ENCODE results near the gene KDM8. TPM values are rescaled to one million over a fixed set of nuclear protein-coding genes. Genes with fewer than 3 reads are reported as not detected.

Gene KDM8
- total RNA-seq, 1 donor from 2014 or later, result 8.6 TPM

DNA sequence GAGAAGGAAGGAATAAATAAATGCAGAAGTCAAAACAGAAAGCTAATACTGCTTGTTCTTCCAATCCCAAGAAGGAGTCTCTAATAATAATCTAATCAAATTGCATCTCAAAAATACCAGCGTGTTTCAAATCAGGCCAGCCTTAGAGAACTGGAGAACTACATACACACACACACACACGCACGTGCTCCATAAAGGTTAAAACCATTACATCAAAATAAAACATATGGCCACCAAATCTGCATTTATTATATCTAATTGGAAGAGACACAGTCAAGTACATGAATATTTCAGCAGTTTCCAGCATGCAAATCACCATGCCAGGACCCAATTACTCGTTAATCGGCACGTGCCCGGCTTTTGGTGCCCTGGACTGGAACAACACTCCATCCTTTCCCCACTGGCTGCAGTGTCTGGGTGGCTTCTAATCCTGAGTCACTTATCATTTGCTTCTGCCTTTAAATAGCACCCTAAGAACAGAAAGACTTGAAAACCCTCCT, 20.4 kb upstream of the KDM8 start:
- Histone ChIP-seq H3K4me1 (peaks cover 4% of the 10 kb centered on the region), H3K27me3 (ENCODE audit: low read depth) (no peaks in the 10 kb centered on the region), H3K36me3 (no peaks in the 10 kb centered on the region), H3K9me3 (no peaks in the 10 kb centered on the region), H3K27ac (no peak overlapping the region), H3K4me3 (no peak overlapping the region)
- intact Hi-C loops (cut with DNase I), result no loop called here
- ATAC-seq, result no peak
- no peak for DNase-seq
- TF ChIP-seq CTCF (IDR thresholded peaks at IDR 0.05), result no peak

DNA sequence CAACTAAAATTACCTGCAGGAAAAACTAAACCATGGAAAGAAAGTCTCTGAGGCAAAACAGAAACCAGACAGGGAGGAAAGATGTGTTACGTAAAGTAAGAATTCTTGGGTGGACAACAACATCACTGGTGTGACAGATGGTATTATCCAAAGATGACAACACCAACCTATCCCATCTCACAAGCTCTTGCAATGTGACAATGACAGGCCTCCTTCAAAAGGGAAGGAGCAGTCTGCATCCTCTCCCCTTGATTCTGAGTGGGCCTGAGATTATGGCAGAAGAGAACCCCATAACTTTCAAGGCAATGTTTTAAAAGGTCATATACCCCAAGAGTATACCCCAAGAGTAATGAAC, 17.6 kb upstream of the KDM8 start:
- peaks cover 7% of the 10 kb centered on the region for H3K27me3 ChIP-seq (ENCODE audit: low read depth)
- no peak overlapping the region for H3K4me3 ChIP-seq
- ATAC-seq, result no peak
- no peak for DNase-seq
- H3K27ac ChIP-seq, result no peak overlapping the region
- no peaks in the 10 kb centered on the region for H3K4me1 ChIP-seq
- no peak for TF ChIP-seq CTCF (IDR thresholded peaks at IDR 0.05)
- intact Hi-C loops (cut with DNase I), result no loop called here
- H3K9me3 ChIP-seq, result no peaks in the 10 kb centered on the region
- no peaks in the 10 kb centered on the region for H3K36me3 ChIP-seq

DNA sequence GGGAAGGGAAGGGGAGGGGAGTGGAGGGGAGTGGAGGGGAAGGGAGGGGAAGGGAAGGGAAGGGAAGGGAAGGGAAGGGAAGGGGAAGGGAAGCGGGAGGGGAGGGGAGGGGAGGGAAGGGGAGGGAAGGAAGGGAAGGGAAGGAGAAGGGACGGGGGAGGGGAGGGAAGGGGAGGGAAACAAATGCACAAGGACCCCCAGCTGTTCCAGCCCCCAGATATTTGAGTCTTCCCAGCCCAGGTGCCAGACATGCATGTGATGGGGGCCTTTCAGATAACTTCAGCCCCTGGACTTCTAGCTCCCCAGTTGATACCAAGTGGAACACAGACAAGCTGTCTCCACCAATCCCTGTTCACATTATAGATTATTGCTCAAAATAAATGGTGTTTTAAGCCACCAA, 14.7 kb upstream of the KDM8 start:
- ATAC-seq (no peak), DNase-seq (no peak)
- H3K27ac ChIP-seq, result no peak overlapping the region
- no peak for TF ChIP-seq CTCF (IDR thresholded peaks at IDR 0.05)
- H3K4me1 ChIP-seq, result no peaks in the 10 kb centered on the region
- no peaks in the 10 kb centered on the region for H3K9me3 ChIP-seq
- intact Hi-C loops (cut with DNase I), result no loop called here
- no peak overlapping the region for H3K4me3 ChIP-seq
- no peaks in the 10 kb centered on the region for H3K36me3 ChIP-seq
- peaks cover 7% of the 10 kb centered on the region for H3K27me3 ChIP-seq (ENCODE audit: low read depth)

DNA sequence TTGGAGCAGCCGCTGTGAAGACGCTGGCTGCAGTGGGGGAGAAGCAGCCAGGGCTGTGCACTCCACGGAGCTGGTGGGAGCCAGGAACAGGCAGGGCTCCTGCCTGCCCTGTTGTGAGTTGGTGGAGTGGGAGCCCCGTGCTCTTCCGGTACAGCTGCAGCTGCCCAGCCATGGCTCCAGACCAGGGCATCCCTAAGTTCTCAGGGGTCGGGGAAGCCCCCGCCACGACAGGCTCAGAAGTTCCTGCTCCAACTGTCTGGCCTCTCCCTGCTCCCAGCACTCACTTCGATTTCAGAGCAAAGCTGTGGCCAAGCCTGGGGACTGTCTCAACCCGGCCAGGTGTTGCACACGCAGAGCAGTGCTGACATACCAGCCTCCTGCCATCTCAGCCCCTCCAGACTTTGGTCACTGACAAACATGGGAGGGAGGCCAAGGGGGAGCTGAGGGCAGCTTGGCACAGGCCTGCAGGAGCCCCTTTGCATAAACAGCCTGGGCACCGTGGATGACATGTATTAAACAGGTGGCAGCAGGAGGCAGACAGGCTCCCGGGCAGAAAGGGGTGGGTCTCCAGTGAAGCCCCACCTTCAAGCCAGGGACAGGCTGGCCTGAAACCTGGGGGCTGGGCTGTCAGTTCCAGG, 13.9 kb upstream of the KDM8 start:
- H3K36me3 ChIP-seq, result no peaks in the 10 kb centered on the region
- H3K4me3 ChIP-seq, result no peak overlapping the region
- no peaks in the 10 kb centered on the region for H3K4me1 ChIP-seq
- H3K27me3 ChIP-seq (ENCODE audit: low read depth), result peaks cover 7% of the 10 kb centered on the region
- DNase-seq (peak; percentile 29), ATAC-seq (peak; percentile 9)
- intact Hi-C loops (cut with DNase I), result no loop called here
- no peak for TF ChIP-seq CTCF (IDR thresholded peaks at IDR 0.05)
- no peaks in the 10 kb centered on the region for H3K9me3 ChIP-seq
- no peak overlapping the region for H3K27ac ChIP-seq

DNA sequence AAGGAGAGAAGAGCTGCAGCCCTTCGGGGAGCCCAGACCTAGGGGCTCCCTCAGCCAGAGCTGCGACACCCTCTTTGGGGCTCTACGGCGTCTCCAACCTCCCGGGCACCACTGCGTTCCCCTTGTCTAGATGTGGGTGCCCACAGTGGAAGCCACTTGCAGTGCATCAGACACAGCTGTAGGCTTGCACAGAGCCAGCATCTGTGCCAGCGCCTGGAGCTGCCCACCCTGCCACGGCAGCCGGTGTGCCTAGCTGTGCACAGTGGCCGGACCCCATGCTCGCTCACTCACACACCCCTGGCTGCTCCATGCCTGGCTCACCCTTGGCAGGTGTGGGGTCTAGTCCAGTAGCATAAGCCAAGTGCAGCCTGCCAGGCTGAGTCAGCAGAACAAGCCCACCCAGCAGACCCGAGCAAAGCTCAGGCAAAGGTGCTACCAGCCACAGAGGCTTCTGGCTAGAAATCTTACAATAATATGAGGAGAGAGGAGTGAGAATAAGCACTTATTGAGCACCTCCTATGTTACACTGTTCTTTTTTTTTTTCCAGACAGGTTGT, 12.9 kb upstream of the KDM8 start:
- DNase-seq, result peak; percentile 20
- ATAC-seq, result peak in 1 of 2 donors; percentile 17
- H3K9me3 ChIP-seq, result no peaks in the 10 kb centered on the region
- intact Hi-C loops (cut with DNase I), result no loop called here
- H3K36me3 ChIP-seq, result no peaks in the 10 kb centered on the region
- no peak for TF ChIP-seq CTCF (IDR thresholded peaks at IDR 0.05)
- H3K4me3 ChIP-seq, result no peak overlapping the region
- no peaks in the 10 kb centered on the region for H3K4me1 ChIP-seq
- peaks cover 7% of the 10 kb centered on the region for H3K27me3 ChIP-seq (ENCODE audit: low read depth)
- H3K27ac ChIP-seq, result no peak overlapping the region
